GM19351 (cell line): ENCODE results near the gene PSMA5.
A peak's percentile ranks its signal among the peaks of the same experiment; 100 is the strongest.
"Not testable (repeated sequence)": the region's sequence is repeated elsewhere in the genome, so short reads cannot be mapped to it uniquely, and the experiment has no call there.

ENCODE experiments used
- ATAC-seq: cut with Tn5 transposase; IDR thresholded peaks from one replicate; pipeline ENCODE4 v1.9.1; 2021; ENCODE audit warnings: mild to moderate bottlenecking, moderate library complexity; ENCODE audit not compliant: unreplicated experiment

Gene PSMA5

DNA sequence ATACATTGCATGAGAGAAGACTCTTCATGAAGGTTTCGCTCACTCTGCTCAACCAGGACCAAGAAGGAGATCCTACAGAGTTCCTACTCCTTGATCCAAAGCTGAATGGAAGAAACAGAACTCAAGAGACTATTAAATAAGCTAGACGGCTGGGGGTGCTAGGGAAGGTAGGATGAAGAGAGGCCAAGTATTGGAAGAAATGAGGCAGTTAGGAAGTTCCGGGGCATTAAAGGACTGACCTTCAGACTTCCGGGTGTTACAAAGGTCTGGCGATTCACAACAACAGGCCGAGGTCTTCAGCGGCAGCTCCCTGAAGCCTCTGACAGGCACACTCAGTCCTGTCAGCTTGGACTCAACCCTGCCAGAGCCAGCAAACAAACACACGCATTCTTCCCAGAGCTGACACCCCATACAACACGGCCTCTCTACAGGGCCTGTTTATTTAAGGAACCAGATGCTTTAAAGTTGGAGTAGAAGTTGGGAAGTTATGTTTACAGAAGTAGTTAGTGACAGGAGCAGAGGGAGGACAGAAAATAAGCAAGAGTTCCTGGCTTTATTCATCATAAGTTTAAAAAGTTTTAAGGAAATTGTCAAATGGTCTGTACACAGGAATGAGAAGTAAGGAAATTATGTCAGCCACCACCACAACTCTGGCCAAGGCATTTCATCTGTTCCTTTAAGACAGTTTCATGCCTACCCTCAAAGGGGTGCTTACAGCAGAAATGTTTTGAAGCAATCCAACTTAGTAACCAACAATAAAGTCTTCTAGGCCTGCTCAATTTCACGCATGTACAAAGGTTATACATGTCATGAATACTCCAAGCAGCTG is 33.2 kb downstream of the PSMA5 start:
- ATAC-seq = no peak

DNA sequence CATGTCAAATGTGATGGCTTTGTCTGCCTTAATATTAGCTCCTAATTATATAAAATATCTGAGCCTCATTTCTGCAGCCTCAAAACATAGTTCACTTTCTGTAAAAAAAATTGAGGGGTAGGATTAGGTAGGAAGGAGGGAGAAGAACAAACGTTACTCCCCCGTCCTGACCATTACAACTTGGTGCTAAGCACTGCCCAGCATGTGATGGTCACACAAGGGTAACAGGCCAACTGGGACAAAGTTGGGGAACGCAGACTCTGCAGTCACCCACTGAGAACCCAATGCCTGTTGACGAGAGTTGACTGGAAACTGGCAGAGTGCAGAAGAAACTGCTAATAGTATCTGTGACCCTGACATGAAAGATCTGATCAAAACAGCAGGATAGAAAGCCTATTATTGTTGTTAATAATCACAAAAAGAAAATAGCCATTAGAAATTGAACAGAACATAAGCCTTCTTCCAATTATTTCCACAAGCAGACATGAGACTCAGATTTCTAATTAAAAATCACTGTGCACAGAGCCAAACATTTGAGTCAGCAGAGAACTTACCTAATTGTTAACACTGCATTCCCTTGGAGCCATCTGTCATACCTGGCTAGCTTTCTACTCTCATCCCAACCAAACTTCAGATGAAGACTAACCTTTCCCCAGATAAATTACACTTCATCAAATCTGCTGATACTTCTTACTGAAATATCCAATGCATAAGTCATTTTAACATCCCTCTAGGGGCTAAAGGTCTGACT is 34.0 kb downstream of the PSMA5 start:
- peak; percentile 18 for ATAC-seq

- ATAC-seq = peak; percentile 86
Observed at GRCh38 chr1:109391626-109392025, 34.6 kb downstream of the PSMA5 start.

DNA sequence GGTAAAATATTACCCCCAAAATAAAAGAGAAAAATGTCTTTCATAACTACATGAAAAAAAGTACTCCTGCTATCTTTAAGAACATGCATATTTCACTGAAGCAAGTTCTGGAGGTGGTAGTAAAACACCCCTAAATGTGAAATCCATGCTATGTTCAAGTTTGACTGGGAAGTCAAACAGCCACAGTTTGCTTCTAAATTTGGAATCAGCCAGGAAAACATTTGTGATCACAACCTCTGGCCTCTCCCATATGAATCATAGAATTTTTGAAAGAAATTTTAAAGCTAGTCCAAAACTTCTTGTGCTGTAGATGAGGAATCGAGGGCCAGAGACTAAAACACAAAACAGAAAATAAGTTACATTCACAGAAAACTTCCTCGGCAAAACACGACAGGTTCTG is 35.1 kb downstream of the PSMA5 start:
- ATAC-seq = no peak

DNA sequence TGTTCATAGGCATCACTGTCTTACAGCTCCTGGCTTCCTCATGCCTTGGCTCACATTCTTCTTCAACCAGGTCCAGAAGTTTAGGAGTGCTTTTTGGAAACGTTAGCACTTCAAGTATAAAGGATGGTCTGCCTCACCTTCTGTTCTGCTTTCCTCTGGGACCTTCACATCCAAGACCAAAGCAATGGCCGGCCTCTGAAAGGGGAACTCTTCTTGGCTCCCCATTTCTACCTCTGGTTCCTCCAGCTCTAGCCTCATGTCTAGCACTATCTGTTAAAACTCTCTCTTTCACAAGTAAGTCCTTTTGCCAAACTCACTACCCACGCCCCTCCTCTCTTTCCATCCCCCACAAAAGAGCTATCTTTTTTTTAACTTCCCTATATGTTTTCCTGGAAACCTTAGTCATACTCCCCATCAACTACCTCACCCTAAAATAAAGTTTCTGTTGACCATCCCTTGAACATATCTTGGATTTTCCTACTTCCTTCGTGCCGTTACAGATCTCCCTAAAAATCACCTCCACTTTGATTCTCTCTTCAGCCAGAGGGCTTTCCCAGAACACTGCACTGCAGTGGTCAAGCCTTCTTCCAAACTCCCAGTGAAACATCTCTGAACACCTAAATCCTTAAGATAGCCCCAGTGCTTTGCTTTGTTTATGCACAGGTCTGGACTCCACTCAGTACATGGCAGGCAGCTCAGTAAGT is 36.5 kb downstream of the PSMA5 start:
- no peak for ATAC-seq

DNA sequence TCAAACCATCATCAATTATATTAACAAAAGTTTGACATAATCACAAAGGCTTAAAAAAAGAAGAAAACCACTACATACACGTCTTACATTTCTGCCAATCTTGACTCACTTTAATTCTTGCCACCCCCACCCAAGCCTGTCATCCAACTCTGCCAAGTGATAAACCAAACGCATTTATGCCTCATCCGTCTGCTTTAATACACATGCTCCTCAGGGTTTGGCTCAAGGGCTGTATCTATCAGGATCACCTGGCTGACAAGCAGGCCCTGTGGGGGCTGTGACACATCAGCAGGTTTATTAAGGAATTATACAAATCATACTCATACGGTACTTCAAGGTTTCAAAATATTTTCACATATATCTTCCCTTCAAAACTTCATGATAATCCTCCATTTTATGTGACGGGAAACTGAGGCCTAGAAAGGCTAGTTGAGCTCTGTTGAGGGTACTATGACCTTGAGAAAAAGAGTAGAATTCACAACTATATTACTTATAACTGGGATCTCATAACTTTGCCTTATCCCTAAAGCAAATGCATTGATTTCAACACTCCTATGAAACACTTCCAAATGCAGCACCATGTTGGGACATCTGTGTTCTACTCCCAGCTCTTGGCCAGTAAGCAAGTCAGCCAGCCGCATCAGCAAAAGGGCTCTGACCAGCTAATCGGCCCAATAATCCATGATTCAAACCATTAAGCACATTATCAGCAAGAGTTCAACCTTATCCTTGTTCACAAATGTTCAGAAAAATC is 37.2 kb downstream of the PSMA5 start:
- no peak for ATAC-seq

GRCh38 chr1:109388208-109388711 is 38.0 kb downstream of the PSMA5 start:
- no peak for ATAC-seq

DNA sequence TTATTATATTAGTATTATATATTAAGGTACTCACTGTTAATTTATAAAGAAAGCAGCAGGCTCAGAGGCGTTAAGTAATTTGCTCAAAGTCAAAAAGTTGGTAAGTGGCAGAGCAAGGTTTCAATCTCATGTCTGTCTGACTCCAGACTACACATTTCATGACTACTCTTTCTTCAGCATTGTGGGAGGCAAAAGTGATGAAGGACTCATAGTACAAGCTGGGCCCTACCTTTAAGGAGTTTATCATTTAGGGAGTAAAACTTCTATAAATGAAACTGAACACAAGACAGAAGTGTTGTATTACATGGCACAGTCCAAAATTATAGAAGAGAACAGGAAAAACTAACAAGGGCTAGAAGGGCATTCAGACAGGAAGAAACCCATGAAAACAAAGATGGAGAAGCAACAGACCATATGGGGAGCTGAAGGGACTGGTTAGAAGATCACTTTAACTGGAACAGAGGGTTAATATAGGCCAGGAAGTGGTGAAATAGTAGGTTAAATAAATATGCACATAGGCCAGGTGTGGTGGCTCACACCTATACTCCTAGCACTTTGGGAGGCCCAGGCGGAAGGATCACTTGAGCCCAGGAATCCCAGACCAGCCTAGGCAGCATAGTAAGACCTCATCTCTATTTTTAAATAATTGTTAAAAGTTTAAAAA is 40.1 kb downstream of the PSMA5 start:
- no peak for ATAC-seq

GRCh38 chr1:109385417-109385816 is 40.8 kb downstream of the PSMA5 start:
- ATAC-seq = no peak

- ATAC-seq = no peak
Observed at GRCh38 chr1:109383854-109384253, 42.4 kb downstream of the PSMA5 start.

DNA sequence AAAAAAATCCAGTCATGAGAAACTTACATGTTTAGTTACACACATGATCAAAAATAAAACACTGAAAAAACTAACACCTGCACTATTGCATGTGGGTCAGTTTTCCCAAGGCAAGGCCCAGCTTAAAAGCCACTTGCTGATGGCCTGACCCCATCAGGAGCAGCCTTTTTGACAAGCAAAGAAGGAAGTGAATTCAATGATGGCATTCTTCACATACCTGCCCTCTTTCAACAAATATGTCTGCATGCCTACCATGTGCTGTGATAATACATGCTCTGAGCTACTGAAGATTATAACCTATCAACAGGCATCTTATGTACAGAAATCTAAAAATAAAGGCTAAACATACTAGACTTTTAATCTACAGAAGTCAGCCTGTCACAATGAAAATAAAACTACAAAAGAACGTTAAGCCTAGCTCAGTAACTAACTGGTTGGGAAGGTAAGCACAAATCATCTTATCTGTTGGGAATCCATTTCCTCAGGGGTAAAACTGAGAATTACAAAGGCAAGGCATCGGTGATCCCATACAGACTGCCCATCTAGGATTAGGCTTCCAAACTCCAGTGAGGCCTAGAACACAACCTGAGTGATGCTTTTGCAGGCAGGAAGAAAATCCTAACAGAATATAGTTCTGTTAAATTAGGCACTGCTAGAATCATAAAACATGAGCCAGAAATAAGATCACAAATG is 43.0 kb downstream of the PSMA5 start:
- ATAC-seq = no peak

- ATAC-seq = no peak
Observed at GRCh38 chr1:109381573-109381972, 44.7 kb downstream of the PSMA5 start.

GRCh38 chr1:109379907-109380306 is 46.3 kb downstream of the PSMA5 start:
- ATAC-seq = no peak

DNA sequence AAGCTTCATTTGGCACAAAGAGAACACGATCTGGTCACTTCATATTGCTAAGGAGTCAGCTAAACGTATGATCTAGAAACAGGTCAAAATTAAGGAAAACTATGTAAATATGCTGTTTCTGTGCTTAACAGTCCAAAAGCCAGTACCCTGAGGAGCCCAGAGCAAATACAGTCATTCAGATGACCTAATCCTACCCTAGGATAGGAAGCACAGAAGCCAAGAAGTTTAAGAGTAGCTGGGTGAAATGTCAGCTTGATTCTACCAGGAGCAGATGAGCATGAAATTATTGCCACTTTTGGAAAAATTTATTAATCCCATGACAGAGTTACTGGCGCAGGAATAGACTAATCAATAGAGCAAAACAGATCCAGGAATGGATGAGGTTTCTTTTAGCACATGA is 46.8 kb downstream of the PSMA5 start:
- ATAC-seq = no peak

DNA sequence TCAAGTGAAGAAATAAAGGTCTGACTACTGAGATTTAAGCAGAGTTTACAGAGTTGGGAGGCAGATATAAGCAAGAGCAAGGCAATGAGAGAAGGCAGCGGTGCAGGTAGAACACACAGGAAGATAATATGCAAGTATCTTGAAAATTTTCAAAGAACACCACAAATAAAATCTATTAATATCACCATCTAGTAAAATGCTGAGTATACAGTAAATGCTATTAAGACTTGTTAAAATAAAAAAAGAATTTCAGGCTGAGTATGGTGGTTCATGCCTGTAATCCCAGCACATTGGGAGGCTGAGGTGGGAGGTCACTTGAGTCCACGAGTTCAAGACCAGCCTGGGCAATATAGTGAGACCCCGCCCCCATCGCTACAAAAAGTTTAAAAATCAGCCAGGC is 48.5 kb downstream of the PSMA5 start:
- no peak for ATAC-seq

- not testable (repeated sequence) for ATAC-seq
Observed at GRCh38 chr1:109373696-109374095, 52.6 kb downstream of the PSMA5 start.

GRCh38 chr1:109373126-109373525 is 53.1 kb downstream of the PSMA5 start:
- ATAC-seq = no peak

DNA sequence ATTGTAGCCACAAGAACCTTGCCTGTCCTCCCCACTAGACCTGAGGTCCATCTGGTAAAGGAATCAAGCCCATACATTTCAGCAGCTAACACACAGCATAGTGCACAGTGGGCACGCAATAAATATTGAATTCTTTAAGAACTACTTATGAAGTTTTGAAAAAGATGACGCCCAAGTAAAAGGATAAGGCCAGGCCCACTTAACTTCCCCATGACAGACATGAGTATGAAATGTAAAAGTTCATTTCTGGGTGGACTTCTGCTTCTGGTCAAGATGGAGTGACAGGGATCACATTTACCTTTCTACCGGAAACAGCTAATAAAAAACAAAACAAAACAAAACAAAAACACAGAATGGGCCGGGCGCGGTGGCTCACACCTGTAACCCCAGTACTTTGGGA is 54.0 kb downstream of the PSMA5 start:
- no peak for ATAC-seq

DNA sequence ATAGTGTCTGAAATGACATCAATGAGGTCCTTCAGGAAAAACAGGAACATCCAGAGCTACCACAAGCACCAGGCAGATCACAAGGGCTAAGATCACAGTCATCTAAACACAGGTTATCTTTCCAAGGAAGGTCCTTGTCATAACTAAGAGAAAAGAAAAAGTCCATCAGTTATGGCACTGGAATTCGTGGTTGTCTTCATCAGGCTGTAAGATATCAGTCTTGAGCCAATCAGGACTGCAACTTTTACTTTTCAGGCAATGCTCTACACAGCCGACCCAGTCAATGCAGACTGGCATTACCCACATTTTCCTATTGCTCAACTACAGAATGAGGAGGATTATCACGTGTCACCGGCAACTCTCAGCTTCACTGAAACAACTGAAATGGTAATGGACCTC is 54.9 kb downstream of the PSMA5 start:
- no peak for ATAC-seq
